Stomach (tissue), 9 donors: Measurements from ENCODE around the gene SLC38A3. TPM values are rescaled to one million over a fixed set of nuclear protein-coding genes. Genes with fewer than 3 reads are reported as not detected.
A peak's percentile ranks its signal among the peaks of the same experiment; 100 is the strongest.

ENCODE experiments used
- DNase-seq, 2 donors: peaks; one replicate each; pipeline versions ENCODE4 v3.0.0 to v3.0.0-alpha.2; 2013 to 2019
- H3K27ac ChIP-seq, 5 donors: fragments of 200-600 bp in 4 of 5; sonication (generic) in 4 of 5; one replicate each; pipeline ENCODE4 v1.5.1; 2013 to 2019; ENCODE audit warnings: mild to moderate bottlenecking in 1 of 5, moderate library complexity in 1 of 5
- H3K27me3 ChIP-seq, 3 donors: fragments of 200-600 bp; sonication (generic); one replicate each; pipeline ENCODE4 v1.5.1; 2017 to 2019; ENCODE audit warnings: mixed run types in 1 of 3
- H3K36me3 ChIP-seq, 4 donors: fragments of 200-600 bp; sonication (generic); 1 replicate in 3 of 4; 2 replicates in 1 of 4; pipeline ENCODE4 v1.5.1; 2016 to 2019
- H3K4me1 ChIP-seq, 4 donors: fragments of 200-600 bp; sonication (generic); one replicate each; pipeline ENCODE4 v1.5.1; 2016 to 2019
- H3K4me3 ChIP-seq, 4 donors: fragments of 200-600 bp; sonication (generic) in 3 of 4; one replicate each; pipeline ENCODE4 v1.5.1; 2016 to 2019; ENCODE audit warnings: mild to moderate bottlenecking in 1 of 4
- H3K9me3 ChIP-seq, 4 donors: fragments of 200-600 bp; sonication (generic); one replicate each; pipeline ENCODE4 v1.5.1; 2016 to 2019
- EP300 ChIP-seq: sonication (generic); formaldehyde crosslinking; IDR thresholded peaks from one replicate; pipeline ENCODE4 v1.6.1; 2017; ENCODE audit warnings: antibody characterized with exemption
- POLR2A ChIP-seq, 4 donors: fragments of 450-650 bp; IDR thresholded peaks; one replicate each; pipeline ENCODE4 v1.6.1; 2016; ENCODE audit warnings: antibody characterized with exemption in 4 of 4, control low read depth in 2 of 4, mild to moderate bottlenecking in 1 of 4, moderate library complexity in 1 of 4
- POLR2AphosphoS5 ChIP-seq, 3 donors: sonication (generic); formaldehyde crosslinking; IDR thresholded peaks; one replicate each; pipeline ENCODE4 v1.6.1; 2016; ENCODE audit warnings: antibody characterized with exemption in 3 of 3
- WGBS, 5 donors: extraction: QIAGEN DNeasy Blood & Tissue Kit in 3 of 5; methylation state at CpG; one replicate each; pipeline versions ENCODE4 v1.1.5 to v1.1.7; 2013 to 2018; 5-methylcytosine and 5-hydroxymethylcytosine counted together
- intact Hi-C: fragments of 100-400 bp; cut with DNase I; formaldehyde crosslinking; loops from one replicate; pipeline ENCODE4 v1.15.1; 2023; ENCODE audit warnings: low total_unique reads
- polyA plus RNA-seq, 3 donors: library from polyadenylated mRNA; stranded (reverse); fragments of 200-250 nt; gene quantifications; one replicate each; pipeline ENCODE4 v1.2.3, GENCODE V29; 2013
- total RNA-seq, 5 donors: library from RNA; depleted of rRNA; stranded (reverse); fragments of >200 nt; gene quantifications; one replicate each; pipeline versions ENCODE4 v1.1.0 to v1.2.3, GENCODE V29; 2014 to 2016
- TF ChIP-seq, protein P1 (sequence below), 7 experiments: fragments of 450-650 bp in 4 of 7; fragments of 200-600 bp in 3 of 7; sonication (generic) in 3 of 7; IDR thresholded peaks; one replicate each; pipeline ENCODE4 v1.5.1; 2016 to 2019; ENCODE audit warnings: antibody characterized with exemption in 7 of 7, control low read depth in 2 of 7, mild to moderate bottlenecking in 1 of 7
- donor health status: healthy with polysubstance abuse.
- donor health status: Bipolar disorder and iron deficiency.
- donor health status: healthy.

SLC38A3 gene
- total and polyA plus RNA-seq, 8 donors, result 0.15 to 3.1 (median 1.0) TPM; not detected in 4

DNA sequence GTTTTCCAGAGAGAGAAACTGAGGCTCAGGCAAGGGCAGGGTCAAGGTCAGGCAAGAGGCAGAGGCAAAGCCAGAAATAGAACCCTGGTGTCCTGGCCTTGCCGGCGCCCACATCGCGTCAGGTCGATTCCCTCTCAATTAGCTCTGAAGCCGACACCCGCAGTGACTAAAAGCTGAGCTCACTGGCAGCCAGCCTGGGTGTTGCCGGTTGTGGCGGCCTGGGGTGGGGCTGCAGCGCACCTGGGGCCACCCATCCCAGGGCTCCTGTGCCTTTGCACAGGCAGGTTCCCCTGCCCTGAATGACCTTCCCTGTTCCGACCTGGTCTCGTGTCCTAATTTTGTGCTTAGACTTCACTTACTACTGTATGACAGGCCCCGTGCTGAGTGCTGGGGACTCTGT lies 43.8 kb upstream of the SLC38A3 start:
- H3K9me3 ChIP-seq, result no peaks in the 10 kb centered on the region
- intact Hi-C loops, result no loop called here
- 33 to 63% (median 35%) methylated on average over 10 to 13 of the region's 13 CpGs for WGBS, 5 donors
- peaks cover 93 to 100% (median 100%) of the 10 kb centered on the region in 4 donors for H3K4me1 ChIP-seq
- peak overlapping the region in 1 of 4 donors; percentile 11 for H3K4me3 ChIP-seq
- DNase-seq, result peak; percentile 85 to 87
- TF ChIP-seq POLR2AphosphoS5 (IDR thresholded peaks at IDR 0.05), result peak in 2 of 3 donors; percentile 34 to 65
- TF ChIP-seq, protein P1, sequence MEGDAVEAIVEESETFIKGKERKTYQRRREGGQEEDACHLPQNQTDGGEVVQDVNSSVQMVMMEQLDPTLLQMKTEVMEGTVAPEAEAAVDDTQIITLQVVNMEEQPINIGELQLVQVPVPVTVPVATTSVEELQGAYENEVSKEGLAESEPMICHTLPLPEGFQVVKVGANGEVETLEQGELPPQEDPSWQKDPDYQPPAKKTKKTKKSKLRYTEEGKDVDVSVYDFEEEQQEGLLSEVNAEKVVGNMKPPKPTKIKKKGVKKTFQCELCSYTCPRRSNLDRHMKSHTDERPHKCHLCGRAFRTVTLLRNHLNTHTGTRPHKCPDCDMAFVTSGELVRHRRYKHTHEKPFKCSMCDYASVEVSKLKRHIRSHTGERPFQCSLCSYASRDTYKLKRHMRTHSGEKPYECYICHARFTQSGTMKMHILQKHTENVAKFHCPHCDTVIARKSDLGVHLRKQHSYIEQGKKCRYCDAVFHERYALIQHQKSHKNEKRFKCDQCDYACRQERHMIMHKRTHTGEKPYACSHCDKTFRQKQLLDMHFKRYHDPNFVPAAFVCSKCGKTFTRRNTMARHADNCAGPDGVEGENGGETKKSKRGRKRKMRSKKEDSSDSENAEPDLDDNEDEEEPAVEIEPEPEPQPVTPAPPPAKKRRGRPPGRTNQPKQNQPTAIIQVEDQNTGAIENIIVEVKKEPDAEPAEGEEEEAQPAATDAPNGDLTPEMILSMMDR (IDR thresholded peaks at IDR 0.05), result no peak
- H3K27ac ChIP-seq, result peak overlapping the region; percentile 75 to 90 (median 85)
- no peaks in the 10 kb centered on the region for H3K36me3 ChIP-seq
- peaks cover 0 to 11% (median 3%) of the 10 kb centered on the region in 3 donors for H3K27me3 ChIP-seq

DNA sequence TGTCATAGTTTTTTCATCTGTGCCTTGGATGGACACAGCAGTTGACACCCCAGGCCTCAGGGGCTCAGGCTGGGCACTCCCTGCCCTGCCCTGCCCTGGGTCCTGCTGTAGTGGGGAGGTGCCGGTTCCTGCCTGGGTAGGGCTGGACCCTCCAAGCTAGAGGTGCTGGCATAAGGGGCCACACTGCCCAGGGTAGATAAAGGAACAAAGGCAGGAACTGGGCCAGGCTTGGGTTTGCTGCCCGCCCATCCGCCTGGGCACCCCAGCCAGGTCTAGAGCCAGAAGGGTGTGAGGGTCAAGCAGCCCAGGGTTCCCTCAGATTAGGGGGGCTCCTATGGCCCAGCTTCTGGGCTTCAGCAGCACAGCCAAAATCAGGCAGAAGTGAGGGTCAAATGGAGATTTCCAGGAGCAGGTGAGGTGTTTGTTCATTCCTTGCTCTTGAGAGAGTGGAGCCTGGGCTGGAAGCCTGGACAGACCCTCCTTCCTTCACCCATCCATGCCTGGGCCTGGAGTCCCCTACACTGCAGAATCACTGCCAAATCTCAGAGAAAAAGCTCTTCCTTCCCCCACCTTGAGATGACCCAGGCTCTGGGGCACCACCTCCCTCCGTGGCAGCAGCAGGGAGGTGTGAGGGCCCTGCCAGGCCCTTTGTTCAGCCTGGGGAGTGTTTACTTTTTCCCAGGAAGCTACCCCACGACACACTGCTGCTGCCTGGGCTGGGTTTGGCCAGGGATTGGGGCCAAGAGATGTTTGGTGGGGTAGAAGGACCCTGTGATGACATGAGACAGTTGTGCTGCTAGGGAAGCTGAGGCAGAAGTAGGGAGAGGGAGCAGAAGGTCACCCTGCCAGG lies 42.8 kb upstream of the SLC38A3 start:
- intact Hi-C loops, result no loop called here
- Histone ChIP-seq H3K36me3 (no peaks in the 10 kb centered on the region), H3K9me3 (no peaks in the 10 kb centered on the region), H3K27me3 (peaks cover 0 to 2% (median 0%) of the 10 kb centered on the region in 3 donors), H3K4me3 (no peak overlapping the region), H3K4me1 (peaks cover 99 to 100% (median 100%) of the 10 kb centered on the region in 4 donors), H3K27ac (peak overlapping the region; percentile 75 to 90 (median 85))
- 33 to 54% (median 41%) methylated on average over 4 to 5 of the region's 5 CpGs for WGBS, 5 donors
- no peak for DNase-seq
- TF ChIP-seq EP300 (no peak), POLR2AphosphoS5 (IDR thresholded peaks at IDR 0.05) (no peak), POLR2A (IDR thresholded peaks at IDR 0.05) (no peak)
- TF ChIP-seq, protein P1 (IDR thresholded peaks at IDR 0.05), result no peak

DNA sequence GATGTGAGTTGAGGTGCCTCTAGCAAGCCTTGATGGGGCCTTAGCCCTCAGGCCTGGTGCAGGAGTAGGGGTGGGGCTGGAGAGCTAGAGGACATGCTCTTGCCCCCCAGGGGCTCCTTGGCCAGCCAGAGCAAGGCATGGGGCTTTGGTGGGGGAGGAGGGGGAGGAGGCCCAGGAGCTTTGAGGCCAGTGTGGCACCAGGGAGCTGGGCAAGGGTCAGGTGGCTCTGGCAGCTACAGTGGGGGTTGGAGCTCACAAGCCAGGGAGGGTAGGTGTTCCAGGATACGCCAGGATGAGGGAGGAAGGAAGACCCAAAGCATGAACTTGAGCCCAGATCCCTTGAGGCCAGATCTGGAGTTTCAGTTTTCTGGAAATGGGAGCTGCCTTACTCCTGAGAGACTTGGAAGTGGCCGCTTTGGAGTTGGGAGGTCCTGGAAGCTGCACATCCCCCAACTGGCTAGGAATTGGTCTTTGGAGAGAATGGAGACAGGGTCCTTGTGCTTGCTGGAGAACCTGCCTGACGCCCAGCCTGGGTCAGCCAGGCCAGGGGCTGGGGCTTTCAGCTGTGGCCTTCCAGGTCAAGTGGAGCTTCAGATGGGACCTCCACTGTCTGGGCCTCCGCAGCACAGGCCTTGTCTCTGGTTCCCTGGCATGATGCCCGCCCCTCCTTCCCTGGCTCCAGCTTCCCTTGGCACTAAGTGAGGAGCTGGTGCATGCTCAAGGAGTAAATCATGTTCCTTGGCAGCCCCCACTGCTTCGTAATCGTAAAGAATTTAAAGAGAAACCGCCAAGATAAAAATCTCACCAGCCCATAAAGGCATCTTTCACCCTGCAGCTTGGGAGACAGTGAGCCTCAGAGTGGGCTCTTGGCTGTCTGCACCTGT lies 41.3 kb upstream of the SLC38A3 start:
- 19 to 43% (median 31%) methylated on average over 7 to 8 of the region's 8 CpGs for WGBS, 5 donors
- Histone ChIP-seq H3K4me3 (peak overlapping the region in 1 of 4 donors; percentile 18), H3K9me3 (no peaks in the 10 kb centered on the region), H3K27me3 (no peaks in the 10 kb centered on the region), H3K4me1 (peaks cover 99 to 100% (median 100%) of the 10 kb centered on the region in 4 donors), H3K36me3 (no peaks in the 10 kb centered on the region), H3K27ac (peak overlapping the region; percentile 75 to 90 (median 85))
- peak; percentile 86 to 92 for DNase-seq
- TF ChIP-seq EP300 (no peak), POLR2AphosphoS5 (IDR thresholded peaks at IDR 0.05) (peak in 2 of 3 donors; percentile 30 to 64), POLR2A (IDR thresholded peaks at IDR 0.05) (no peak)
- TF ChIP-seq, protein P1 (IDR thresholded peaks at IDR 0.05), result no peak
- intact Hi-C loops, result no loop called here

DNA sequence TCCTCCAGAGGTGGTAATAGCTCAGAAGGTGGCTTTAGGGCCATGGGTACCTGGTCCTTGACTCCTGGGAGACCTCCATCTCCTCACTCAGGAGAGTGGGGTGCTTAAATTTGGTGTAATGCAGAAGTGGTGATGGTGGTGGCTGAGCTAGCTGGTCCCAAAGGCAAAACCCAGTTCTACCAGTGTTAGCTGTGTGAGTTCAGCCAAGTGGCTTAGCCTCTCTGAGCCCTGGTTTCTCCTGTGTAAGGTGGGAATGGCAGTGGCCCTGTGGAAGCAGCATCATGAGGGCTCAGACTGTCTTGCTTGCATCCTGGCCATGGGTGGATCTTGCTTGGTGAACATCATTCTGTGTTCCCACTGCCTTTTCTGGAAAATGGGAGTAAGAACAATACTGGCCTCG lies 40.6 kb upstream of the SLC38A3 start:
- peak overlapping the region in 4 of 5 donors; percentile 78 to 90 (median 86) for H3K27ac ChIP-seq
- H3K36me3 ChIP-seq, result no peaks in the 10 kb centered on the region
- H3K27me3 ChIP-seq, result no peaks in the 10 kb centered on the region
- 20 to 58% (median 36%) methylated on average over 1 of the region's 1 CpG for WGBS, 5 donors
- TF ChIP-seq, protein P1 (IDR thresholded peaks at IDR 0.05), result no peak
- TF ChIP-seq POLR2AphosphoS5 (IDR thresholded peaks at IDR 0.05) (no peak), EP300 (no peak), POLR2A (IDR thresholded peaks at IDR 0.05) (no peak)
- peak overlapping the region in 1 of 4 donors; percentile 18 for H3K4me3 ChIP-seq
- DNase-seq, result no peak
- intact Hi-C loops, result no loop called here
- H3K4me1 ChIP-seq, result peaks cover 100% of the 10 kb centered on the region in 4 donors
- H3K9me3 ChIP-seq, result no peaks in the 10 kb centered on the region
